ENCODE results near the gene TIAM1.

TIAM1 gene

DNA sequence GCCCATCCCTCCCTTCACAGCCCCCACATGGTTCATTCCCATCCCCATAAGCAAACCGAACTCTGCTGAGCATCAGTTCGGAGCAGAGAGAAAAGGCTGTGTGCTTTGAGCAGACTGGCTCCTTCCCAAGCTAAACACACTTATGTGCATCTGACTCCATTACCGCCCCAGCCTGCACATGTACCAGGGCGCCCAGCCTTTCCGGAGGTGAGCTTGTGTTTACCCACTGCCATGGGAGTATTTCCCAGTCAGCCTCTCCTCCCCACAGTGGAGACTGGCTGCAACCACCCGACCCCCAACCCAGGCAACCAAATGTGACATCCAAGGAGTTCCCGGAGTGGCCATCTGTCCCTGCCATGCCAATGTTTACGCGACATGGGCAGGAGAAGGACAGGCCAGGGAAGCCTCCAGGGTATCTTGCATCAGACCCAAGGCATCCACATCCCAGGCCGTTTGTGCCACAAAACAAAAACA is 9.4 kb downstream of the TIAM1 start:
- no peaks in the 10 kb centered on the region for H4K20me1 ChIP-seq (ENCODE audit: insufficient read depth, low read length)
- no peaks in the 10 kb centered on the region for H3K36me3 ChIP-seq (replicated peaks; ENCODE audit: low read depth, low read length)
- TF ChIP-seq EZH2phosphoT487 (IDR thresholded peaks at IDR 0.05; ENCODE audit: low read depth) (no peak), CTCF (IDR thresholded peaks at IDR 0.05; ENCODE audit: low read depth, low read length) (no peak)

DNA sequence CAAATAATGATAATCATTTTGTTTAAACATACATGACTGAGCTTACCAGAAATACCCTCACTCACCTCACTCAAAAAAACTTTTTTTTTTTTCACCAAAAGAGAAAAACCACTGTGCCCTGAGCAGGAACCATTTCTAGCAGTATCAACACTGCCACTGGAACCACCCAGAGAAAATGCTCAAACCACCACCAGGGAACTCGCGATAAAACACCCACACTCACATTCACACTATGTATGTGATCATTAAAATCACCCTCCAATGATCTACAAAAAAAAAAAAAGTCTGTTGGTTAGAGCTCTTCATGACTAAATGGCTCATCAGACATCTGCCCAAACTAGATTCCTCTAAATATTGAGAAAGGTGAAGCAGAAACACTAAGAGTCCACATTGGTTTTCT is 11.5 kb downstream of the TIAM1 start:
- no peaks in the 10 kb centered on the region for H3K36me3 ChIP-seq (replicated peaks; ENCODE audit: low read depth, low read length)
- TF ChIP-seq CTCF (IDR thresholded peaks at IDR 0.05; ENCODE audit: low read depth, low read length), result no peak
- TF ChIP-seq EZH2phosphoT487 (IDR thresholded peaks at IDR 0.05; ENCODE audit: low read depth), result no peak
- no peaks in the 10 kb centered on the region for H3K9me3 ChIP-seq (ENCODE audit: insufficient read depth, low read length)
- no peaks in the 10 kb centered on the region for H3K79me2 ChIP-seq (ENCODE audit: low read length)
- H3K9ac ChIP-seq (ENCODE audit: low read length), result no peak overlapping the region
- H3K4me3 ChIP-seq (ENCODE audit: low read length), result no peak overlapping the region
- H3K4me2 ChIP-seq (ENCODE audit: low read length), result no peak overlapping the region
- H4K20me1 ChIP-seq (ENCODE audit: insufficient read depth, low read length), result no peaks in the 10 kb centered on the region
- H3K27ac ChIP-seq (ENCODE audit: low read length), result no peak overlapping the region
- H3K27me3 ChIP-seq (ENCODE audit: low read depth, low read length), result no peaks in the 10 kb centered on the region
- no peak overlapping the region for H2AFZ ChIP-seq (ENCODE audit: low read depth, low read length)
- peaks cover 14% of the 10 kb centered on the region for H3K4me1 ChIP-seq (ENCODE audit: low read length)

More for the DNA sequence above, 9.4 kb downstream of the TIAM1 start:
- Histone ChIP-seq H3K27me3 (ENCODE audit: low read depth, low read length) (no peaks in the 10 kb centered on the region), H3K27ac (ENCODE audit: low read length) (no peak overlapping the region), H3K79me2 (ENCODE audit: low read length) (no peaks in the 10 kb centered on the region), H3K9me3 (ENCODE audit: insufficient read depth, low read length) (no peaks in the 10 kb centered on the region), H3K9ac (ENCODE audit: low read length) (no peak overlapping the region), H2AFZ (ENCODE audit: low read depth, low read length) (no peak overlapping the region), H3K4me1 (ENCODE audit: low read length) (no peaks in the 10 kb centered on the region), H3K4me2 (ENCODE audit: low read length) (no peak overlapping the region), H3K4me3 (ENCODE audit: low read length) (no peak overlapping the region)

DNA sequence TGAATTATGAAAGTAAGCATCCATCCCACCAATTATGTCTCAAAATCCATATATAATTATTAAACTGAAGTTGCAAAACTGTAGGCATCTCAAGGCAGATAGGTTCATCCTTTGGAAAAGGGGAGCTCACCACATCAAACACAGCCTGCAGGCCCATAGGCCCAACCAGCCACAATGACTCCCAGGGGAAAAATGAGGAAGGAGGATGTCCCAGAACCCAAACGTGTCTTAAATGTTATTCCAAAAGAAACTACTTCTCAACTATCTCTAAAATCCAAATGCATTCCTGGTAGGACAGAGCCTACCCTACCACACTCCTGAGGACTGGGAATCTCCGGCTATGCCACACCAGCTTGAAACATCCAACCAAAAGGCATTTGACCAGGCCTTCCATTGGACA is 12.8 kb downstream of the TIAM1 start:
- Histone ChIP-seq H3K9ac (ENCODE audit: low read length) (no peak overlapping the region), H3K4me2 (ENCODE audit: low read length) (no peak overlapping the region), H3K27ac (ENCODE audit: low read length) (no peak overlapping the region)

GRCh38 chr21:31330144-31330483 is 13.9 kb downstream of the TIAM1 start:
- Histone ChIP-seq H3K4me2 (ENCODE audit: low read length) (no peak overlapping the region), H3K79me2 (ENCODE audit: low read length) (no peaks in the 10 kb centered on the region), H3K27ac (ENCODE audit: low read length) (no peak overlapping the region), H3K9ac (ENCODE audit: low read length) (no peak overlapping the region), H3K9me3 (ENCODE audit: insufficient read depth, low read length) (no peaks in the 10 kb centered on the region), H3K36me3 (replicated peaks; ENCODE audit: low read depth, low read length) (no peaks in the 10 kb centered on the region), H3K27me3 (ENCODE audit: low read depth, low read length) (no peaks in the 10 kb centered on the region), H3K4me1 (ENCODE audit: low read length) (peaks cover 35% of the 10 kb centered on the region), H4K20me1 (ENCODE audit: insufficient read depth, low read length) (no peaks in the 10 kb centered on the region), H2AFZ (ENCODE audit: low read depth, low read length) (no peak overlapping the region), H3K4me3 (ENCODE audit: low read length) (no peak overlapping the region)
- TF ChIP-seq CTCF (IDR thresholded peaks at IDR 0.05; ENCODE audit: low read depth, low read length) (no peak), EZH2phosphoT487 (IDR thresholded peaks at IDR 0.05; ENCODE audit: low read depth) (no peak)

More for the DNA sequence above, 12.8 kb downstream of the TIAM1 start:
- H3K36me3 ChIP-seq (replicated peaks; ENCODE audit: low read depth, low read length), result no peaks in the 10 kb centered on the region
- H3K4me3 ChIP-seq (ENCODE audit: low read length), result no peak overlapping the region
- no peaks in the 10 kb centered on the region for H3K9me3 ChIP-seq (ENCODE audit: insufficient read depth, low read length)
- no peak overlapping the region for H2AFZ ChIP-seq (ENCODE audit: low read depth, low read length)
- no peaks in the 10 kb centered on the region for H3K27me3 ChIP-seq (ENCODE audit: low read depth, low read length)
- peaks cover 24% of the 10 kb centered on the region for H3K4me1 ChIP-seq (ENCODE audit: low read length)
- H4K20me1 ChIP-seq (ENCODE audit: insufficient read depth, low read length), result no peaks in the 10 kb centered on the region
- no peaks in the 10 kb centered on the region for H3K79me2 ChIP-seq (ENCODE audit: low read length)
- TF ChIP-seq EZH2phosphoT487 (IDR thresholded peaks at IDR 0.05; ENCODE audit: low read depth), result no peak
- no peak for TF ChIP-seq CTCF (IDR thresholded peaks at IDR 0.05; ENCODE audit: low read depth, low read length)

Measured in OCI-LY3 (cell line).